ENCODE data around the gene MSI2.
"Not testable (repeated sequence)": the region's sequence is repeated elsewhere in the genome, so short reads cannot be mapped to it uniquely, and the experiment has no call there.

Gene MSI2

GRCh38 chr17:57619061-57619937, 363.0 kb downstream of the MSI2 start:
- no peak for DNase-seq (ENCODE audit: low spot score)

- DNase-seq (ENCODE audit: low spot score) = no peak
Measured at GRCh38 chr17:57620576-57620975, 364.3 kb downstream of the MSI2 start.

- DNase-seq (ENCODE audit: low spot score) = not testable (repeated sequence)
Measured at GRCh38 chr17:57621791-57622190, 365.5 kb downstream of the MSI2 start.

DNA sequence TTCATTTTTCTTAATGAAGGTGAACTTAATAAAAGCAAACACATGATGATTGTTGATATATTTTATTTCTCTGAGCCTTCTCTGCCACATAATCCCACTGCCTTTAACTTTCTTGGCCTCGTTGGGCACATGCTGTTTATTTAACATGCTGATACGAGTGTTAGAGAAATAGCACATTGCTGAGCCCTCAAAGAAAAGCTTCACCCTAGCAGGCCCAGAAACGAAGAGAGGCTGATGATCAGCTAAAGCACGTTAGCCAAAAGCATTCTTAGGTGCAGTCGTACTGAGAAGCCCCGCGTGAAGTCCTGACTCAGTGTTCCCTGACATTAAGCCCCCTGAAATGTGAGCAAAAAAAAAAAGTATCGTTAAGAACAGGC, 366.0 kb downstream of the MSI2 start:
- DNase-seq (ENCODE audit: low spot score) = no peak

DNA sequence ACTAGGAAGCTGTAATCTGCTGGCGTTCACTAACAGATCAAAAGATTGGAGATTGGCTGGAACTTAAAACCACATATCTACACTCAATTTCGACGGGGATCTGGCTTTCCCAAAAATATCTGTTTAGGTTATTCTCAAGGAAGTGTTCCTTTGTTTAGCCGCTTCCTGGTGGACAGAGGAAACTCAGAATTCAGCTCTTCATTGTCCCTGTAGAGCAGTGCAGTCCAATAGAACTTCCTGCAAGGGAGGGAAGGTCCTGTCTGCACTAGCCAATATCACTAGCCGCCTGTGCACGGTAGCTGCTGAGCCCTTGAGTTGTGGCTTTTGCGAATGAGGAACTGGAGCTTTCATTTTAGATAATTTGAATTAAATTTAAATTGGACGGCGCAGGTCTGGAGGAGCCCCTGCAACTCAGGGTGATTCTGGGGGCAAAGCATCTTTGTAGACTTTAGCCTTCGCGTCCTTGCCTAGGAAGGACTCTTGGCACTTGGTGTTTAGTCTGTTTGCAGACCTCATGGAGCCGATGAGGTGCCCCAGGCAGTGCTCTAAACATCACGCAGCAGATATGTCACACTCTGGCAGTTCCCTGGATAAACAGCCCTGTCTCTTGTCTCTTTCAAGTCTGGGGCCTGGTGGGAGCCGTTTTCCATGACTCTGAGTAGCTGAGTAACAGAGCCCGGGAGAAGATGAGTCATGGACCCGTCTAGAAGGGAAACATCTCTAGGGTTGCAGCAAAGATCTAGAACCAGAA, 366.5 kb downstream of the MSI2 start:
- no peak for DNase-seq (ENCODE audit: low spot score)

DNA sequence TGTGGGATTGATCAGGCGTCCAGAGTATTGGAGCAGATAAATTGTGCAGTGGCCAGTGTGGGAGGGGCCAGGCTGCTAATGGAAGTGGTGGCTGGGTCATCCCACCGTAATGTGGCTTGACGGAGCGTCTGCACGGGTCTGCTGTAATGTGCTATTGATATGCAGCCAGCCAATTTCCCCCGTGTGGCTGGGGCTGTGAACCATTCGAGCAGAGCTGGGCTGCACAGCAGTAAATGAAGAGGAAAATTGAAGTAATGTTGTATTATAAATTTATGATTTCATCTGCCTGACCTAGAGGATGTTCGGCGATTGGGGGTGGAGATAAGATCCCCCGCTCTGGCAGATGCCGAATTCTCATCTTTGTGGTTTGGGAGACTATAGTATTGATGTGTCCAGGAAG, 367.3 kb downstream of the MSI2 start:
- DNase-seq (ENCODE audit: low spot score) = no peak

- DNase-seq (ENCODE audit: low spot score) = no peak
Measured at GRCh38 chr17:57624386-57624785, 368.1 kb downstream of the MSI2 start.

- DNase-seq (ENCODE audit: low spot score) = no peak
Measured at GRCh38 chr17:57625511-57625910, 369.2 kb downstream of the MSI2 start.

DNA sequence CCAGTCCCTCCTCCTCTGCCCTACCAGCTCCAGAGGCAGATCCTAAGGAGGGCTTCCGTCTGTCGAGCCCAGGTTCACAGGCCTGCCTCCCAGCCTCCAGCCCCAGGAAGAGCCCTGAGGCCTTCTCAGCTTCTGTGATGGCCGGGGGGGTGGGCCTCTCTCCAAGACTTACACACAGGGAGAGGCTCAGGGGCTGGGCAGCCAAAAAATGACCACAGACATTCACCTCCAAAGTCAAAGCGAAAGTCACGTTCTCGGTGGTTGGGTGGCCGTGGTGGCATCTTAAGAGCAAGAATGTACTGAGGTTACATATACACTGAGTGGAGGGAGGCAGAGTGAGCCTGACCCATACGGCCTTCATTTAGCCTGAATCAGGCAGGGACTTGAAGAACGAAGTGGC, 369.6 kb downstream of the MSI2 start:
- DNase-seq (ENCODE audit: low spot score) = no peak

- DNase-seq (ENCODE audit: low spot score) = no peak
Measured at GRCh38 chr17:57626520-57627210, 370.3 kb downstream of the MSI2 start.

DNA sequence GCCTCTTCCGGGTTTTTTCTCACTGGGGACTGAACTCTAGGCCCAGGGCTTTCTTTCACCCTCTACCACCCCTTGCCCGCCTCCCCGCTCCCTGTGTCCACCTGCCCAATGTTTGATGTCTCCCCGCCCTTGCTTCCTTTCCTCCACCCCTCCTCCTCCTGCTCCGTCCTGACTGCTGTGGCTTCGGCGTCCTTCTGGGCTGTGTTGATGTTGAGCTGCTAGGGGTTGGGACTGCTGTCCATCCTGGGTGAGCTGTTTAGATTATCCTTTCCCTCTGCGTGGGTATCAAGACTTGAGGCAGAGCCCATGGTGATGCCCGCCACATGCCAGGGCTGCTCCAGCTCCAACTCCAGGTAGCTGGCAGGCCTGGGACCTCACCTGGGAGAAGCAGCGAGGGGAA, 371.3 kb downstream of the MSI2 start:
- DNase-seq (ENCODE audit: low spot score) = no peak

GRCh38 chr17:57628421-57628820, 372.1 kb downstream of the MSI2 start:
- DNase-seq (ENCODE audit: low spot score) = no peak

GRCh38 chr17:57629470-57629869, 373.1 kb downstream of the MSI2 start:
- no peak for DNase-seq (ENCODE audit: low spot score)

- no peak for DNase-seq (ENCODE audit: low spot score)
Measured at GRCh38 chr17:57629886-57630285, 373.6 kb downstream of the MSI2 start.

DNA sequence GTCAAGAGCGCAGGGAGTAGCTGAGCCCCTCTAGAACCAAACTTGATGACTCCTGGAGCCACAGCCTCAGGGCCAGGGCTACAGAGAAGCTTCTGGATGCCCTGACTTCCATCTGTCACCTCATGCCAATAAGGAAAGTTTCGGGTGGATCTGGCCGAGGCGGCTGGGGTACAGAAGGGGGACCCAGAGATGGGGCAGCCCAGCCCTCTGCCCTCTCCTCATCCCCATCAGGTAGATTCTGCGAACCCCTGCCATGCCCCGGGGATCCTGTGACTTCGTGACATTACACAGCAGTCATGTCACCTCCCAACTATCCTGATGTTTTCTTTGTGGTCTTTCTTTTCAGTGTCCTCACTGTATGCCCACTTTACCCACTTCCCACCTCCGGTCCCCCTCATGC, 374.4 kb downstream of the MSI2 start:
- DNase-seq (ENCODE audit: low spot score) = no peak

DNA sequence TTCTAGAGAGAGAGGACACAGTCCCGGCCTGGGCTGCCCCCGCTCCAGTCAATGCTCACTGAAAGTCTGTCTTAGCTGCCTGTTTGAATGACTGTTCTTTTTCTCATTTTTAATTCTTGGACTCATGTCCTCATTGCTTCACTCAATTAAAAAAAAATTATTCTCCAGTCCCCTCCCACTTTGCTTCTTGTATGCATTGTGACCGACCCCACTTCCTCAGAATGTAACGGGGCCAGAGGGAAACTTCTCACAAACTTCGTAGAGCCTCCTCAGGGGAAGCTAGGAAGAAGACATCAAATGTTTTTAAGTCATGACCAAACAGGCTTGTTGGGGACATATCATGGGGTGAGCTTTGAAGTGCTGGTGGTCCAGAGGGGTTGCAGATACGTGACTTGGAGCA, 375.5 kb downstream of the MSI2 start:
- no peak for DNase-seq (ENCODE audit: low spot score)

DNA sequence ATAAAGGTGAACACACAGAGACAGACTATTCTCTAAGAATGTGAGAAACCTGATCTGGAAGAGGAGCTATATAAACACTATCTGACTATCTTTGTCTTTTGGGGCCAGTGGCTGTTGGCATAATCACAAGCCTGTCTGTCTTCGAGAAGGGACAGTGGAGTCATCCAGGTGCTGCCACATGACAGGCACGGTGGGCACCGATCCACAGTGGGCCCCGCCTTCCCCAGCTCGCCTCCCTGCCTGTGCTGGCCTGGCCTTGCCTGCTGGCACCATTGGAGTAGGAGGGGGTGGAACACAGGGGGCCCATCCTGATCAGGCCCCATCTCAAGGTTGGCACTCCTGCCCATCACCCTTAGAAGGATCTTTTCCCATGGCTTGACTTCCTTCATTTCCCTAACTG, 376.0 kb downstream of the MSI2 start:
- no peak for DNase-seq (ENCODE audit: low spot score)

DNA sequence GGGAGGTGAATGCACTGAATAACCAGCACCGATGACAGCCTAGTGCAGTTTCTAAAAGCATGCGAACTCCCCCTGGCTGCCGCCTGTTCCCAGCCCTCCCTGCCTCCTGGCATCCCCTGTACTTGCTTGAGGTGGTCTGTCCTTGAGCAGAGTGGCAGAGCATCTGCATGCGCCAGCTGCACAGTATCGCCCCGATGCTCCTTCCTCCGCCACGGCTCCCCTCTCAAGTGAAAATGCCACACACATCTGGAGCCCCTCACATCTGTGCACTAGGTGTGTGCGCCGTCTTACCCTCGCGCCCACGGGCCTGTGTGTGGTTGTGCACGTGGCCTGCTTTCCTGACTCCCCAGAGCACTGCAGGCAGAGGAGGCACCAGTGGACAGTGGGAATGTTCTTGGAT, 376.9 kb downstream of the MSI2 start:
- DNase-seq (ENCODE audit: low spot score) = no peak

DNA sequence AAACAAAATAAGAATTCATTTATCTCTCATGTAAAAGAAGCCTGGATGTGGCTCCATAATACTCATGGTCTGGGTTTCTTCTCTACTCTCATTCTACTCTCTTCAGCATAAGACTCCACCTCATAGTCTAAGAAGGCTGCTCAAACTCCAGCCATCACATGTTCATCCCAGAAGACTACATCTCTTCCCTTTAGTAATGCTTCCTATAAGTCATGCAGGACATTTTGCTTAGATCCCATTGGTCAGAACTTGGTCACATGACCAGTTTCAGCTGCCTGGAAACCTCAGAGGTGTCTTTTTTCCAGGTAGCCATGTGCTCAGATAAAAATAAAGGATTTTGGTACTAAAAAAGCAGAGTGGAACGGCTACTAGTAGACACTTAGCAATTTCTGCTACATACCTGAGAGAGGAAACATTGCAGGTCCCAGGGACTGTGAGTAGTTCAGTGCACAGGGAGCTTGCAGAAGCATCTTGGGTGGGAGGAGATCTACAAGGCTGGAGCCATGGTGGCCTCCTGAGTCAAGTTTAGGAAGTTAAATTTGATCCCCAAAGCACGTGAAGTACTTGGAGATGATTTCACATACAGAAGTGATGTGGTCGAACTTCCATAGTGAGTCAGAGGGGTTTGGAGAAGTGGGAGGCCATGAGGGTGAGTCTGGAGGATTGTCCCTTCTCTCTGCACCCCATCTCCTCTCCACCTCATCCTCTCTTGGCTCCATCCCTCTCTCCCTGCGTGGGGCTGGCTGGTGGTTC, 378.6 kb downstream of the MSI2 start:
- no peak for DNase-seq (ENCODE audit: low spot score)

DNA sequence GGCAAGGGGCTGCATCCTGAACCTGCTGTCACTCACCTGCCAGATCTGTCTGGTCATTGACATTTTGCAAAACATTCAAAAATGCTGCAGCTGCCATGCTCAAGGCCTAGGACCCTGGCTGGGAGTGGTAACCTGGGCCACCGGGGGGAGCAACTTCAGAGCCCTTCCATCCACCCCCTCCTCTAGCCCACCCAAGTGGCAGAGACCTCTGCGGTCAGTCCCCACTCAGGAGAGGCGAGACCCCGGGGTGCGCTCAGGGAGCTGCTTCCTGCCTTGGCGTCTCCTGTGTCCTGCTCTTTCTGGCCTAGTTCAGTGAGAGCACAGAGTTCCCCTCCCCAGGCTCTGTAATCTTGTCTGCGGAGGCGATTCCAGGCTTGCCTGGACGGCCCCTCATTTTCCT, 380.0 kb downstream of the MSI2 start:
- no peak for DNase-seq (ENCODE audit: low spot score)

DNA sequence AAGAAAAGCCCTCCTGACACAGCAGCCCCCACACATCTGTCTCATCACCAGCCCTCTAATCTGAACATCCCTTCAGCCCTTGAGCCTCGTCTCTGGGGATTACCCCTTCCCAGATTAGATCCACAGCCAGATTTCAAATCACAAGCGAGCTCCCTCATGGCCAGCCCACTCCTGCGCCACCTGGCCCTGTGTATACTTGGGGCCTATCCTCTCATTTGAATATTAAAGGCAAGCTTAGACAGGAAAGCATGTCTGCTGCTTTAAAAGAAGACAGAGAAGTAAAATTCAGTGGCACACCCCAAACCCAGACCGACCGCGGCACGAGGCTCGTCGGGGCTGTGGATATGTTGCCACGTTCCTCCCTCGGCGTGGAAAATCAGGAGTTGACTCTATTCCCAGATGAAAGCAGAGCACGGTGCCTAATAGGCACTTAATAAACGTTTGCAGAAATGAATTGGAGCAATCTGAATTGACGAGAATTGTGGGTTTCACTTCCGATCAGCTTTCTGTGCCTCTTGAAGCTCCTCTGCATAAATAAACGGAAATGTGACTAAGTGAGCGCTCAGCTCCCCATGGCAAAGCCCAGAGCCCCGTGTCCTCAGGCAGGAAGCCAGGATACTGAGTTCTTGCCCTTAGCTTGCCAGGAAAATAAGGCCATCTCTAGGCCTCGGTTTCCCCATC, 380.8 kb downstream of the MSI2 start:
- no peak for DNase-seq (ENCODE audit: low spot score)

DNA sequence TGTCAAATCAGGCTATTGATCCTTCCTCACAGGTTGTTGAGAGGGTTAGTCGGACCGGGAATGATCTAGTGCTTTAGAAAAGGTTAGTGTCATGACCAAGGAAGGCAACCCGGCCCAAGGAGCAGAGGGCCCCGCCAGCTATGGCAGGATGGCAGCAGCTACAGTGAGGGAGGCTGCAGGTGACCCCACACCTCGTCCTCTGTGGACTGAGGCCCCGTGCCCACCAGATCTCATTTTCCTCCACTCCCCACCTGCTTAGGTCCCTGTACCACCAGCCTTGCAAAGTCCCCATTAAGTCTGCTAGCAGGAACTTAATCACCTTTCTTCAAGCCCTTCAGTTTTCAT, 381.3 kb downstream of the MSI2 start:
- no peak for DNase-seq (ENCODE audit: low spot score)

Measured in ecto neural progenitor cell (in vitro differentiated cells).